RWPE1 (cell line): ENCODE data around the gene PABPN1.
"Not testable (repeated sequence)": the region's sequence is repeated elsewhere in the genome, so short reads cannot be mapped to it uniquely, and the experiment has no call there.

Experiments used
- CTCF ChIA-PET: fragments of 350-600 bp; sonication (Branson Sonifier 250); formaldehyde crosslinking; extraction: SDS; loops from one replicate; lab custom pipeline; 2021; lab: Yijun Ruan, JAX
- POLR2A ChIA-PET: fragments of 400-600 bp; formaldehyde crosslinking; extraction: SDS; loops from one replicate; lab custom pipeline; 2020; ENCODE audit warnings: antibody characterized with exemption; ENCODE audit not compliant: low non-redundant PET; lab: Yijun Ruan, JAX
- DNase-seq: peaks from one replicate; pipeline ENCODE4 v3.0.0; 2012; ENCODE audit warnings: low spot score
- H3K27ac ChIP-seq: fragments of 450-650 bp; 2 replicates; pipeline ENCODE4 v1.5.1; 2017
- CTCF ChIP-seq: fragments of 450-650 bp; conservative IDR thresholded peaks from 2 replicates; pipeline ENCODE4 v1.5.1; 2017; ENCODE audit warnings: low read depth, mild to moderate bottlenecking

Gene PABPN1, protein sequence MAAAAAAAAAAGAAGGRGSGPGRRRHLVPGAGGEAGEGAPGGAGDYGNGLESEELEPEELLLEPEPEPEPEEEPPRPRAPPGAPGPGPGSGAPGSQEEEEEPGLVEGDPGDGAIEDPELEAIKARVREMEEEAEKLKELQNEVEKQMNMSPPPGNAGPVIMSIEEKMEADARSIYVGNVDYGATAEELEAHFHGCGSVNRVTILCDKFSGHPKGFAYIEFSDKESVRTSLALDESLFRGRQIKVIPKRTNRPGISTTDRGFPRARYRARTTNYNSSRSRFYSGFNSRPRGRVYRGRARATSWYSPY

DNA sequence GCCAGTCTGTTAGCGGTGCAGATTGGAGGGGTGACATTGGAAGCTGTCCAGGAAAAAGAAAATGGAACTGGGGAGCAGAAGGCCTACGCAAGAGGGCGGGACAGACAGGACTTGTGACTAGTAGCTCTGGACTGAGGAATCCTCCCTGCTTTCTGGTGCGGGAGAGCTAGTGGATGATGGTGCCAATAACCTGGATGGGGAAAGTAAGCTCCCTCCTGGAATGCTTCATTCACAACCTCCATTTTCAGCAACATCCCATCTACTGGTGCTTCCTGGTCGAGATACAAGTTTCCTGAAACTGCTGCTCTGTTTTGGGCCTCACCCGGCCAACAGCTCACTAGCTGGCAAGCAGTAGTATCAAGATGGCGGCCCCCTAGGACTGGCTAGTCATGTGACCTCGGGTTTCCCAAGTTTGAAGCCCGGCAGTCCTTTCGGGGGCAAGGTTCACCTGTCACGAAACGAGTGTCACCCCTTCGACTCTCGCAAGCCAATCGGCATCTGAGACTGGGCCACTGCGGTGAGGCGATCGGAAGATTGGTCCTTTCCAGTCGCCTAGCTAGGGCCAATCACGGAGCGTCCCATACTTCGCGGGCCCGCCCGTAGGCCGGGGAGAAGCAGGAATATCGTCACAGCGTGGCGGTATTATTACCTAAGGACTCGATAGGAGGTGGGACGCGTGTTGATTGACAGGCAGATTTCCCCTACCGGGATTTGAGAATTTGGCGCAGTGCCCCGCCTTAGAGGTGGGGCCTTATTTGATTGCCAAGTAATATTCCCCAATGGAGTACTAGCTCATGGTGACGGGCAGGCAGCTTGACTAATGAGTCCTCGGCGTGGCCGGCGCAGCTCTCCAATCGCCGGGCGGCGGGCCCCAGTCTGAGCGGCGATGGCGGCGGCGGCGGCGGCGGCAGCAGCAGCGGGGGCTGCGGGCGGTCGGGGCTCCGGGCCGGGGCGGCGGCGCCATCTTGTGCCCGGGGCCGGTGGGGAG lies at the start of gene PABPN1:
PABPN1 (plus strand) TSS at position 874 of the 988 bp plus-strand sequence; CDS start at position 887, 13 bp downstream.
- peak within 1 kb of the TSS; percentile 87 for H3K27ac ChIP-seq
- TF ChIP-seq CTCF: no peak
- ChIA-PET POLR2A (interaction anchor here (1.2 to 1.9 kb wide), 3 partner anchors 14 to 35 kb away, joined by 8 to 12 read pairs (median 9); partner anchors contain the start of genes BCL2L2, HOMEZ and PPP1R3E), CTCF (interaction anchor here (1.0 to 3.0 kb wide), 4 partner anchors 14 to 158 kb away, joined by 3 to 12 read pairs (median 6); partner anchors contain the start of genes BCL2L2 and PPP1R3E)
- DNase-seq: peak; percentile 99

GRCh38 chr14:23275412-23275811 lies 45.8 kb upstream of the PABPN1 start:
- CTCF ChIA-PET: no interaction called here
- DNase-seq: no peak
- TF ChIP-seq CTCF: no peak
- H3K27ac ChIP-seq: no peak overlapping the region
- POLR2A ChIA-PET: interaction anchor here (1.0 to 1.2 kb wide), 2 partner anchors 11 to 14 kb away, joined by 3 read pairs; no protein-coding TSS in a partner anchor

DNA sequence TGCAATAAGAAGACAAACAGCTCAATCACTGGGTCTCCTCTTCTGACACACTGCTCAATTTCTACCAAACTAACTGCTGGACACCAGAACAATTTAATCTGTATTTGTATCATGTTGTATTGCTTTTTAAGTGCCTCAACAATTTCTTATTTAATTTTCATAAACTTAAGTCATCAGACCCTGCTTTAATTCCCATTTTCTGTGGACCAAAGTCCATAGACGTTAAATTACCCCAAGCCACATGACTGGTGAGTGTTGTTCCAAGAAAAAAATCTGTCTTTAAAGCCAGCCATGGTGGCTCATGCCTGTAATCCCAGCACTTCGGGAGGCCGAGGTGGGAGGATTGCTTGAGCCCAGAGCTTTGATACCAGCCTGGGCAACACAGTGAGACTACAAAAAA lies 44.1 kb upstream of the PABPN1 start:
- POLR2A ChIA-PET: no interaction called here

DNA sequence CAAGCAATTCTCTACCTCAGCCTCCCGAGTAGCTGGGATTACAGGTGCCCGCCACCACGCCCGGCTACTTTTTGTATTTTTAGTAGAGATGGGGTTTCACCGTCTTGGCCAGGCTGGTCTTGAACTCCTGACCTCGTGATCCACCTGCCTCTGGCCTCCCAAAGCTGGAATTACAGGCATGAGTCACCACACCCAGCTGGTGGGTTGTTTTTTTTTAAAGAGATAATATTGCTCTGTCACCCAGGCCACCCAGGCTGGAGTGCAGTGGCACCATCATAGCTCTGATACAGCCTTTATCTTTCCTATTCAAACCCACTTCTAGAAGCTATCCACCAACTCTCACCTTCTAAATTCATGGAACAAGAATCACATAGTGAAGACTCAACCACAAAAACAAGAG lies 43.3 kb upstream of the PABPN1 start:
- POLR2A ChIA-PET: not testable (repeated sequence)

More for the DNA sequence above, 44.1 kb upstream of the PABPN1 start:
- no peak overlapping the region for H3K27ac ChIP-seq
- TF ChIP-seq CTCF: no peak
- CTCF ChIA-PET: interaction anchor here (0.6 kb wide), 1 partner anchor 1109 kb away, joined by 6 read pairs; no protein-coding TSS in a partner anchor
- no peak for DNase-seq

DNA sequence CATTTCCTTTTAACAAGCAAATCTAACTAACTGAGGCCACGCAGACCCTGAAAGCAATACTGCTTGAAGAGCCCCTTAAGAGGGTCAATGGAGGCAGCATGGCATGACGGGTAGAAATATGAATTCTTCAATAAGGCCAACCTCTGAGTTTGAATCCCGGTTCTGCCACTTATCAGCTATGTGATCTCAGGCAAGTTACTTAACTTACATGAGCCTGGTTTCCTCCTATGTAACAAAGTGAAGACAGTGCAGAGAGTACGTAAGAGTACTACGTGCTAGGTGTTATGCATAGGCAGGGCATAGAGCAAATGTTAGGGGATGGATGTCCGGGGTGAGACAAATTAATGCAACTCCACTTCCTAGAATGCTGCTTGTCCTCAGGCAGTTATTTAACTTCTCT lies 40.0 kb upstream of the PABPN1 start:
- no peak overlapping the region for H3K27ac ChIP-seq
- POLR2A ChIA-PET: no interaction called here
- DNase-seq: no peak
- CTCF ChIA-PET: no interaction called here
- no peak for TF ChIP-seq CTCF

More for the DNA sequence above, 43.3 kb upstream of the PABPN1 start:
- not testable (repeated sequence) for DNase-seq, H3K27ac ChIP-seq
- CTCF ChIA-PET: interaction anchor here (0.6 kb wide), 1 partner anchor 76 kb away, joined by 4 read pairs; no protein-coding TSS in a partner anchor

- ChIA-PET POLR2A (interaction anchor here (0.7 kb wide), 1 partner anchor 16 kb away, joined by 3 read pairs; no protein-coding TSS in a partner anchor), CTCF (interaction anchor here (0.8 kb wide), 2 partner anchors 16 to 29 kb away, joined by 7 to 8 read pairs; no protein-coding TSS in a partner anchor)
- peak overlapping the region; percentile 96 for H3K27ac ChIP-seq
- no peak for TF ChIP-seq CTCF
- peak; percentile 34 for DNase-seq
Observed at GRCh38 chr14:23284654-23285529, 36.4 kb upstream of the PABPN1 start.
